ENCODE data around the gene IREB2.
"Not testable (repeated sequence)": the region's sequence is repeated elsewhere in the genome, so short reads cannot be mapped to it uniquely, and the experiment has no call there.

Gene IREB2

GRCh38 chr15:78481917-78482316, 43.9 kb downstream of the IREB2 start:
- no peak for FAIRE-seq

GRCh38 chr15:78492872-78493271, 54.9 kb downstream of the IREB2 start:
- FAIRE-seq: no peak

GRCh38 chr15:78501857-78502256, 63.8 kb downstream of the IREB2 start:
- no peak for FAIRE-seq

GRCh38 chr15:78502641-78503040, 64.6 kb downstream of the IREB2 start:
- FAIRE-seq: no peak

- no peak for FAIRE-seq
Observed at GRCh38 chr15:78506971-78507830, 69.2 kb downstream of the IREB2 start, which contains the start of gene HYKK. Gene HYKK, plus strand, starts transcription at chr15:78507577. Its CDS starts 5,512 bp downstream, at chr15:78513089.

- no peak for FAIRE-seq
Observed at GRCh38 chr15:78507831-78508160, 69.8 kb downstream of the IREB2 start.

- no peak for FAIRE-seq
Observed at GRCh38 chr15:78508272-78508671, 70.3 kb downstream of the IREB2 start.

- FAIRE-seq: no peak
Observed at GRCh38 chr15:78509726-78510312, 71.8 kb downstream of the IREB2 start.

GRCh38 chr15:78520035-78520434, 82.0 kb downstream of the IREB2 start:
- FAIRE-seq: not testable (repeated sequence)

- FAIRE-seq: no peak
Observed at GRCh38 chr15:78524230-78524629, 86.2 kb downstream of the IREB2 start.

GRCh38 chr15:78527325-78527724, 89.3 kb downstream of the IREB2 start:
- no peak for FAIRE-seq

GRCh38 chr15:78533331-78533730, 95.3 kb downstream of the IREB2 start:
- no peak for FAIRE-seq

- no peak for FAIRE-seq
Observed at GRCh38 chr15:78536134-78536533, 98.1 kb downstream of the IREB2 start.

GRCh38 chr15:78537266-78537905, 99.4 kb downstream of the IREB2 start:
- FAIRE-seq: no peak

GRCh38 chr15:78538358-78538757, 100.3 kb downstream of the IREB2 start:
- no peak for FAIRE-seq

- not testable (repeated sequence) for FAIRE-seq
Observed at GRCh38 chr15:78539464-78540140, 101.6 kb downstream of the IREB2 start.

- FAIRE-seq: no peak
Observed at GRCh38 chr15:78540141-78540870, 102.3 kb downstream of the IREB2 start, which contains the start of gene PSMA4. Gene PSMA4, plus strand, starts transcription at chr15:78540444. Its CDS starts 1,484 bp downstream, at chr15:78541928.

GRCh38 chr15:78540871-78541743, 103.1 kb downstream of the IREB2 start:
- no peak for FAIRE-seq

- FAIRE-seq: no peak
Observed at GRCh38 chr15:78541744-78542034, 103.7 kb downstream of the IREB2 start.

GRCh38 chr15:78542647-78543046, 104.6 kb downstream of the IREB2 start:
- no peak for FAIRE-seq

GRCh38 chr15:78550194-78550593, 112.2 kb downstream of the IREB2 start:
- no peak for FAIRE-seq

- no peak for FAIRE-seq
Observed at GRCh38 chr15:78550815-78551214, 112.8 kb downstream of the IREB2 start.
